HG02973 (cell line): ENCODE data around the gene GSTO2.

ENCODE experiments used
- ATAC-seq: cut with Tn5 transposase; IDR thresholded peaks from one replicate; pipeline ENCODE4 v1.9.1; 2021; ENCODE audit warnings: moderate library complexity; ENCODE audit not compliant: unreplicated experiment

Gene GSTO2

DNA sequence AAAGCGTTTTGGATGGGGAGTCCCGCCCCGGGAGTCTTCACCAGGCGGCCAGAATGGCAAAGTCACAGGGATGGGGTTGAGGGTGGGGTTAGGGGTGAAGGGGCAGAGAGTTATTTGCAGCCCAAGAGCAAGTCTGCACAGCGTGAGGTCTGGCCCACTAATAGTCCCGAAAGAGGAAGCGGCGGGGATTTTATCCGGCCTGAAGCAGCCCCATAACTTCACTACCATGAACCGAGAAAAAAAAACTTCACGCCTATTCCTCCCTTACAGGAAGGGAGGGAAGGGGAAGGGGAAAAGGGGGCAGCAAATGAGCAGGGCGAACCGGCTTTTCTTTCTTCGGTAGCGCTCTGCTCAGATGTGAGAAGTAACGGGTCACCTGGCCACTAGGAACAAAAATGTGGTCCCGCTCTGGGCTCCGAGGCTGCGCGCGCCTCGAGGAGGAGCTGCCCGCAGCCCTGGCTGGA lies 68.6 kb downstream of the GSTO2 start:
- peak; percentile 29 for ATAC-seq

DNA sequence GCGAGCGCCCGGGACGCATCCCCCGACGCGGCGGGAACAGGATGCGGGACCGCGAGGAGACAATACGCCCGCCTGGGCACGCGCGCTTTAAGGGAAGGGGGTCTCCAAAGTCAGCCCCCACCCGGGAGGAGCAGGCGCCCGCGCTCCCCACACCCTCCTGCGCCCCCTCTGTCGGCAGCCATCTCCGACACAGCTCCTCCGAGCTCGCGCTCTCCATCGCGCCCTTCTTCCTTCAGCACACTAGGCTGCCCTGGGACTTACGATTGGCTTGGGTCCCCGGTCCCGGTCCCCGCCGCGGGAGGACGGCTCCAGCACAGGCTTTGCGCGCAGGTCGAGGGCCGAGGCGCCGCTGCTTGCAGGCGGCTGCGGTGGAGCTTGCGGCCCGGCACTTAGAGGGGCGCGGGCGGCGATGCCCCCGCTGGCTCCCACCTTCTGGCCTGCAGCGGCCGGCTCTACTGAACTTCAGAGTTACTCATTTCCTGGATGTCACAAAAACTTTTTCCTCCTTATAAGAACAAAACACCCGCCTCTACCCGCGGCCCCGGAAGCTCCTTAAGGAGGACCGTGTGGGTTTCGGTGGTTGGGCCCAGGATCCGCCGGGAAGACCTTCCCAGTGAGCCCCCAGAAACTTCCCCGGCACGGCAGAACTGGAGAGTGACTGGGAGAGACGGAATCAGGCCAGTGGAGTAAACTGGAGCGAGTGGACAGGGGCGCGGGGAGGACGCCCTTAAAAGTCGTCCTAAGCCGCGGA lies 69.2 kb downstream of the GSTO2 start, which contains the start of gene ITPRIP:
TSS of gene ITPRIP (minus strand) at position 481 of the 751 bp plus-strand sequence. CDS start 22,414 bp downstream, outside the sequence.
- ATAC-seq, result peak; percentile 71

- no peak for ATAC-seq
Observed at GRCh38 chr10:104339469-104340110, 70.6 kb downstream of the GSTO2 start.

GRCh38 chr10:104340111-104340526 lies 71.1 kb downstream of the GSTO2 start:
- no peak for ATAC-seq

GRCh38 chr10:104340641-104341040 lies 71.7 kb downstream of the GSTO2 start:
- no peak for ATAC-seq

DNA sequence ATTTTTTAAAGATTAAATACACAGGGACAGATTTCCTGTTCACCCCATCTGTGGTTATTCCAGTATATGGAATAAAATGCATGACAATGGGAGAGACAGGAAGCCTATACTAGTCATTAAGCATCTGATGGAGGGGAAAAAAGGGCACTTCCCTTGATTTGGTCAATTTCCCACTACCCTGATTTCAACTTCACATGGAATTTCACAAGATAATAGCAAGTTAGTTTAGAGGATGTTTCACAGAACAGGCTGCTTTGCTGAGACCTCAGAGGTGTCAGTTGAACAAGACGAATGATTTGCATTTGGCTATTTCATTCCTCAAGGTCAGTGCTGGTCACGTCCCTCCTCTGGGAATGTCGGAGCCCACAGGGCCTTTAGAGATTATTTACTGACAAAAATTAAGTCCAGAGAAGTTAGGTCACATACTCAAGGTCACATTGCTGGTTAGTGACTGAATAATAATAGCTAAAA lies 74.0 kb downstream of the GSTO2 start:
- ATAC-seq, result no peak

DNA sequence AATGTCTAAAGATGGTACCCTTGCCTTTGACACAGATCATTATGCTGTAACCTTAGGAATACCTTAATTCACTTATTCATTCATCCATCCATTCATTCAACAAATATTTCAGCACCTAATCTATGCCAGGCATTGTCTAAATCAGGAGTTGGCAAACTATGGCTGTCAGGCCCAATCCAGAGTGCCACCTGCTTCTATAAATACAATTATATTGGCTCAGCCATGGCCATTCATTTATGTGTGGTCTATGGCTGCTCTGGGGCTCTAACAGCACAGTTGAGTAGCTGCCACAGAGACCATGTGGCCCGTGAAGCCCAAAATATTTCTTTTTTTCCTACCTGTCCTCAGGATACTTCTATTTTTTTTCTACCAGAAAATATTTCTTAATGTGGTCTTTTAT lies 75.2 kb downstream of the GSTO2 start:
- no peak for ATAC-seq

- ATAC-seq, result no peak
Observed at GRCh38 chr10:104345515-104345914, 76.5 kb downstream of the GSTO2 start.

GRCh38 chr10:104345941-104346340 lies 77.0 kb downstream of the GSTO2 start:
- no peak for ATAC-seq

DNA sequence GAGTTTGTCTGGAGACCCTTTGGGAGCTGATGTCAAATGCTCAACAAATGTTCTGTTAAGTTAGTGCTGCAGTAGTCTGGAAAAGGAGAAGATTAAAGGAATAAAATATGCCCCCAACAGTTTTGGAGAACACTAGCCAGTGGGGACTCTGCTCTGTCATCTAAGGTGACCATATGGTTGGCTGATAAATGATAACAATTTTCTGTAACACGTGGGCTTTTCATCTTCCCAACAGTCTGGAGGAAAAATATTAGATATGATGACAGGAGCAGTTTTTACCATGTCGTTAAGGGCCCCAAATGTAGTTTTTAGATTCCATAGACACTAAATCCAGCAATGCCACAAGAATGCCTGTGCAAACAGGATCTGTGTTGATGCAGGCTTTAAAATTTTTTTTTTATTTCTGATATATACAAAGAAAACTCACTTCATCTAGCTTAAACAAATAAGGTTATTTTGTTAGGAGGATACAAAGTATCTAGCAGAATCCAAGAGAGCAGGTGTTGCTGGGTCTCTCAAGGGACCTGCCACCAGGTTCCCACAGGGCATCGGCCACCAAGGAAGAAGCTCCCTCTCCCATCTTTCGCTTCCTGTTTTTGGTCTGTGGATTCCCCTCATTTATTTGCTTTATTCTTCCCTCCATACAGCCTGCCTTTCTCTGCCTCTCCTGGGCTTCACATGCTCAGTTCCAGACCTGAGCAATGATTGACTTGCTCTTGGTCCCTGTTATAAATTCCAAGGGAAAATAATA lies 78.5 kb downstream of the GSTO2 start:
- ATAC-seq, result no peak

DNA sequence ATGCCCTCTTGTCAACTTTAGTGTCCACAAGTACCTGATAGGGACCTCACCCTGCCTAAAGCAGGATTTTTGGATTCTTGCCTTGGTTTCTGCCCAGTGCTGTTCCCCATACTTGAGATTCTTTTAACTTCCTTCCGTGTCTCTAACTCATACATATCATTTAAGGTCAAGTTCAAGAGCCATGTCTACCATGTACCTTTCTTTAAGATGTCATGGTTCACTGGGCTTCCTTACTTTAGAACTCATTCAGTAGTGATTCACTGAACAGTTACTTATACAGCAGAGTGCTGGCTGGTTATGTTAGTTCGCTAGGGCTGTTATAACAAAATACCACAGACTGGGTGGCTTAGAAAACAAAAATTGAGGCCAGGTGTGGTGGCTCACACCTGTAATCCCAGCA lies 79.6 kb downstream of the GSTO2 start:
- no peak for ATAC-seq

- peak; percentile 65 for ATAC-seq
Observed at GRCh38 chr10:104349623-104350126, 80.7 kb downstream of the GSTO2 start.

DNA sequence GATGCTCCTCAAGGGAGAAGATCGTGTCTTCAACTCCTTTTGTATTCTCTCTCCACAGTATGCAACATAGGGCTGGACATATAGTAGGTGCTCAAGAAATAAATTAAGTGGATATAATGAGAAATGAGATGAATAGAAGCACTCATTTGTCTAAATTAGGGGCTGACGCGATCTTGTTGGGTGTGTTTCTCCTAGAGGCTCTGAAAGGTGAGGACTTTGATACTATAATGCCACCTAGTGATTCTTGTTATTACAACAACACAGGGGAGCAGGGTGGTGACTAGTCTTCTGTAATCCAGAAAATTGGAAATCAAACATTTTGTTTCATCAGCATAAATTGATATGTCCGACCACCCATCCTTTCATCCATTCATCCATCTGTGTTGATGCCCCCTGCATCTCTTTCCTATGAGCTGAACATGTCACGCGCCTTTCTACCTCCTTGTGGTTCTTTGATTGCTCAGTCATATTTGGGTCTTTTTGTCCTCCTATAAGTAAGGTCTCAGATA lies 81.2 kb downstream of the GSTO2 start:
- peak; percentile 33 for ATAC-seq

DNA sequence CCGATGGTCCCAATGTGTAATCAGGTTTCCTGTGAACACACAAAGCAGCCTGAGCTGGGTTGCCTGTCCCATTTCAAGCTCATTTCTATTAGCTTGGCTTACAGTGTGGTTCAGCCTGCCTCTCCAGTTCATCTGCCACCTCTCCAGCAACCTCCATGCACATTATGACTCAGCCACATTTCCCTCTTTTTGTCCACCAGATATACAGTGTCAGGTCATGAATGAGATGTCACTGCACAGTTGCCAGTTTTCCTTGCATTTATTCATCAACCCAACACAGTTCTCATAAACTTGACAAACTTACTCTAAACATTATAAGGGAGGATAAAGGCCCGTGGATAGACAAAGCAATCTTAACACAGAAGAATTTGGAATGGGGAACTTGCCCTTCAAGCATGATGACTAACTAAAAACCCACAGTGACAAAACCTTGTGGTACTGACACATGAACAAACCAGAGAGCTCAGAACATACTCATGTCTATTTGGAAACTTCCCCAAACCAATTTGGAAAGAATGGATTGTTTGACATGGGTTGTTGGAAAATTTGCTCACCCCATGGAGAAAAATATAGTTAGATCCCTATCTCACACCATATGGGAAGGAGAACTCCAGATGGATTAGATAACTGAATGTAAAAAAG lies 82.2 kb downstream of the GSTO2 start:
- ATAC-seq, result no peak

- peak; percentile 28 for ATAC-seq
Observed at GRCh38 chr10:104351919-104352318, 82.9 kb downstream of the GSTO2 start.

DNA sequence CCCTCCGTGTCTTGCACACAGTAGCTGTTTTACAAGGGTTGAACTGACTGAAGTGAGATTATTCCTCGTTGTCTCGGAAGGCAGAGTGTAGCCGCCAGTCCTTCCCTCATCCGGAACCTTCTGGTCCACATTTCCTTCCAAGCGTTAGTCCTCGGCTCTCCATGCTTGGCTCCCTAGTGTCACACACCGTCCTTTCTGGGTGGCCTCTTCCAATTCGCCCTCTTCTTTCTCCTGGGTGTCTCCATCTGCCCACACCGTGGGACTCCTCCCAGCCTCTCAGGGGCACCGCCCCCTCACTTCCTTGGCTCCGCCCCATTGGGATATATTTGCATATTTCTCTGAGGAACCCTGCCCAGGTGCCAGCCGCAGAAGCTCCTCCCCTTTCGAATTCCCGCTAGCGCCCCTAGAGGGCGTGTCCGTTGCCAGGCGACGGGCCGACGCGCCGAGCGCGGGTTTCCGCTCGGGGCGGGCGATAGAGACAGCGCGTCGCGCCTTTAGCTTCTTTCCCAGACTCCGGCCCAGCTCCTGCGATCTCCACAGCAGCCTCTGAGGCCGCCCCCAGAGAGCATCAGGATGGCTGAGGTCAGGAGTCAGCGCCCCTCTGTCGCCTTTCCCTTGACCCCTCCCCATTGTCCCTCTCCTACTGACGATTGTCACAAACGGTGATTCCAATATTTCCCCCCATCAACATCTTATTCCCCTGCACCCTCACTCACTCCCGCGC lies 84.5 kb downstream of the GSTO2 start, which contains the start of gene CFAP58:
TSS of gene CFAP58 (plus strand) at position 509 of the 724 bp plus-strand sequence. CDS start at position 574, 65 bp downstream.
- peak; percentile 49 for ATAC-seq
